HG03378 (cell line): ENCODE data around the gene PCLAF.
"Not testable (repeated sequence)": the region's sequence is repeated elsewhere in the genome, so short reads cannot be mapped to it uniquely, and the experiment has no call there.

Experiments used
- ATAC-seq: cut with Tn5 transposase; IDR thresholded peaks from one replicate; pipeline ENCODE4 v1.9.1; 2021; ENCODE audit warnings: mild to moderate bottlenecking, moderate library complexity; ENCODE audit not compliant: unreplicated experiment

PCLAF gene

GRCh38 chr15:64326458-64326857, 54.8 kb downstream of the PCLAF start:
- ATAC-seq = not testable (repeated sequence)

- ATAC-seq = no peak
Measured at GRCh38 chr15:64324165-64324877, 56.9 kb downstream of the PCLAF start.

GRCh38 chr15:64315216-64315615, 66.0 kb downstream of the PCLAF start:
- ATAC-seq = no peak

GRCh38 chr15:64314456-64314855, 66.8 kb downstream of the PCLAF start:
- ATAC-seq = no peak
